ENCODE data around the gene SULT4A1.

DNA sequence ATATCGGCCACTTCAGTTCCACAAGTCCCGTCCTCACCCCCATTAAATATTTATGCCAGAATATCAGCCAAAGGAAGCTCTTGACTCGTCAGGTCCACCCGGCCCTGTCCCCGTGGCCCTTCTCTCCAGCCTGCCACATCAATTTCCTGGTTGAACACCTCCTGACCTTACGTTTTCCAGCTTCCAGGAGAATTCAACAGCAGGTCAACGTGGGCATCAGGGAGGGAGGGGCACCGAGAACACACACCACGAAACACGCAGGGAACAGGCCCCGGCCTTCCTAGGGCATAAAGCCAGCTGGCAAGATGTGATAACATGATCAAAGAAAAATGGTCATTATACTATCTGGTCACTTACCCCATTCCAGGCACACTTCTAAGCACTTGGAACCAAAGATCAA lies 15.3 kb downstream of the SULT4A1 start:
- TF ChIP-seq, protein P1, sequence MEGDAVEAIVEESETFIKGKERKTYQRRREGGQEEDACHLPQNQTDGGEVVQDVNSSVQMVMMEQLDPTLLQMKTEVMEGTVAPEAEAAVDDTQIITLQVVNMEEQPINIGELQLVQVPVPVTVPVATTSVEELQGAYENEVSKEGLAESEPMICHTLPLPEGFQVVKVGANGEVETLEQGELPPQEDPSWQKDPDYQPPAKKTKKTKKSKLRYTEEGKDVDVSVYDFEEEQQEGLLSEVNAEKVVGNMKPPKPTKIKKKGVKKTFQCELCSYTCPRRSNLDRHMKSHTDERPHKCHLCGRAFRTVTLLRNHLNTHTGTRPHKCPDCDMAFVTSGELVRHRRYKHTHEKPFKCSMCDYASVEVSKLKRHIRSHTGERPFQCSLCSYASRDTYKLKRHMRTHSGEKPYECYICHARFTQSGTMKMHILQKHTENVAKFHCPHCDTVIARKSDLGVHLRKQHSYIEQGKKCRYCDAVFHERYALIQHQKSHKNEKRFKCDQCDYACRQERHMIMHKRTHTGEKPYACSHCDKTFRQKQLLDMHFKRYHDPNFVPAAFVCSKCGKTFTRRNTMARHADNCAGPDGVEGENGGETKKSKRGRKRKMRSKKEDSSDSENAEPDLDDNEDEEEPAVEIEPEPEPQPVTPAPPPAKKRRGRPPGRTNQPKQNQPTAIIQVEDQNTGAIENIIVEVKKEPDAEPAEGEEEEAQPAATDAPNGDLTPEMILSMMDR (conservative IDR thresholded peaks at IDR 0.05; ENCODE audit: low read depth, low read length) = no peak
- no peak for TF ChIP-seq EZH2 (IDR thresholded peaks at IDR 0.05; ENCODE audit: borderline replicate concordance, low read depth, low read length, poor library complexity, severe bottlenecking)
